GM23338 (cell line): ENCODE measurements around the gene CAMKV. TPM values are rescaled to one million over a fixed set of nuclear protein-coding genes. Genes with fewer than 3 reads are reported as not detected.

Experiments
- ATAC-seq: fragments of 200-7000 bp; cut with Tn5 transposase; 3 replicates; pipeline ENCODE4 v1.9.1; 2020
- DNase-seq: peaks from one replicate; pipeline ENCODE4 v3.0.0-alpha.2; 2015; ENCODE audit warnings: low spot score
- H2AFZ ChIP-seq: fragments of 200-600 bp; sonication (generic); 2 replicates; pipeline ENCODE4 v1.8.0; 2016; ENCODE audit warnings: antibody characterized with exemption, mild to moderate bottlenecking, moderate library complexity
- H3F3A ChIP-seq: fragments of 200-600 bp; sonication (generic); replicated peaks from 2 replicates; pipeline ENCODE4 v1.8.0; 2017; ENCODE audit warnings: antibody characterized with exemption, mixed run types, low read depth
- H3K27ac ChIP-seq: fragments of 200-600 bp; sonication (generic); 2 replicates; pipeline ENCODE4 v1.6.1; 2016; ENCODE audit warnings: low read depth
- H3K27me3 ChIP-seq: fragments of 200-600 bp; sonication (generic); 2 replicates; pipeline ENCODE4 v1.8.0; 2016; ENCODE audit warnings: mild to moderate bottlenecking, mixed run types, moderate library complexity; ENCODE audit not compliant: insufficient read depth
- H3K36me3 ChIP-seq: fragments of 200-600 bp; sonication (generic); 2 replicates; pipeline ENCODE4 v1.8.0; 2016; ENCODE audit warnings: mild to moderate bottlenecking; ENCODE audit not compliant: insufficient read depth
- H3K4me1 ChIP-seq: fragments of 200-600 bp; sonication (generic); 2 replicates; pipeline ENCODE4 v1.8.0; 2016; ENCODE audit warnings: mild to moderate bottlenecking, moderate library complexity; ENCODE audit not compliant: insufficient read depth
- H3K4me2 ChIP-seq: fragments of 200-600 bp; sonication (generic); 2 replicates; pipeline ENCODE4 v1.7.1; 2017; ENCODE audit warnings: mixed run types
- H3K4me3 ChIP-seq: fragments of 200-600 bp; sonication (generic); 2 replicates; pipeline ENCODE4 v1.6.1; 2016; ENCODE audit warnings: mixed run types
- H3K79me2 ChIP-seq: fragments of 200-600 bp; sonication (generic); replicated peaks from 2 replicates; pipeline ENCODE4 v1.8.0; 2017; ENCODE audit warnings: mild to moderate bottlenecking; ENCODE audit not compliant: insufficient read depth
- H3K9me2 ChIP-seq: fragments of 200-600 bp; sonication (generic); 2 replicates; pipeline ENCODE4 v1.8.0; 2017; ENCODE audit not compliant: insufficient read depth
- H4K20me1 ChIP-seq: fragments of 200-600 bp; sonication (generic); replicated peaks from 2 replicates; pipeline ENCODE4 v1.8.0; 2017; ENCODE audit warnings: mild to moderate bottlenecking; ENCODE audit not compliant: insufficient read depth
- H3K27ac Mint-ChIP-seq: 2 replicates; pipeline ENCODE4 v1.8.0; 2020; ENCODE audit warnings: inconsistent platforms, mild to moderate bottlenecking, moderate library complexity, mixed read lengths
- H3K27me3 Mint-ChIP-seq: 3 replicates; pipeline ENCODE4 v1.8.0; 2022; ENCODE audit warnings: low read depth, mild to moderate bottlenecking, moderate library complexity, mixed read lengths, inconsistent platforms; ENCODE audit not compliant: insufficient read depth, poor library complexity
- H3K36me3 Mint-ChIP-seq: 3 replicates; pipeline ENCODE4 v1.8.0; 2021; ENCODE audit warnings: low read depth, mild to moderate bottlenecking, inconsistent platforms, moderate library complexity, mixed read lengths
- H3K4me1 Mint-ChIP-seq: 3 replicates; pipeline ENCODE4 v1.8.0; 2020; ENCODE audit warnings: mild to moderate bottlenecking, inconsistent platforms, mixed read lengths
- H3K4me3 Mint-ChIP-seq: 3 replicates; pipeline ENCODE4 v1.8.0; 2021; ENCODE audit warnings: moderate library complexity, mild to moderate bottlenecking, inconsistent platforms, mixed read lengths
- H3K9me3 Mint-ChIP-seq: 3 replicates; pipeline ENCODE4 v1.8.0; 2020; ENCODE audit warnings: moderate library complexity, mild to moderate bottlenecking, inconsistent platforms, mixed read lengths
- CREB1 ChIP-seq: fragments of 250-450 bp; sonication (Bioruptor Pico); IDR thresholded peaks from 2 replicates; pipeline ENCODE4 v1.5.0; 2020; ENCODE audit warnings: low read depth, mild to moderate bottlenecking, moderate library complexity
- CTCF ChIP-seq, 2 experiments: fragments of 200-600 bp in 1 of 2; sonication (generic) in 1 of 2; conservative IDR thresholded peaks; 2 replicates each; pipeline versions ENCODE4 v1.5.1 to v1.6.1; 2016 to 2017; ENCODE audit warnings: antibody characterized with exemption in 2 of 2, low read depth in 2 of 2, mild to moderate bottlenecking in 2 of 2, moderate library complexity in 1 of 2
- EZH2 ChIP-seq: fragments of 200-600 bp; sonication (generic); IDR thresholded peaks from one replicate; pipeline ENCODE4 v1.8.0; 2017; ENCODE audit warnings: antibody characterized with exemption, mild to moderate bottlenecking, low read depth; ENCODE audit not compliant: unreplicated experiment
- EZH2phosphoT487 ChIP-seq: fragments of 200-600 bp; sonication (generic); IDR thresholded peaks from one replicate; pipeline ENCODE4 v1.8.1; 2018; ENCODE audit warnings: antibody characterized with exemption; ENCODE audit not compliant: unreplicated experiment
- STAT1 ChIP-seq: IDR thresholded peaks from one replicate; pipeline ENCODE4 v1.6.1; 2016; ENCODE audit warnings: antibody characterized with exemption; ENCODE audit not compliant: unreplicated experiment
- ZNF114 ChIP-seq: fragments of 250-450 bp; sonication (Bioruptor Pico); IDR thresholded peaks from 2 replicates; pipeline ENCODE4 v1.5.0; 2020; ENCODE audit warnings: mild to moderate bottlenecking, moderate library complexity
- polyA plus RNA-seq: library from polyadenylated mRNA; unstranded; fragments of >200 nt; fragmentation: Nextera tagmentation; extraction: Ambion mirVana; gene quantifications from 2 replicates; pipeline ENCODE4 v1.2.1, GENCODE V29; 2016
- total RNA-seq: library from RNA; depleted of rRNA; stranded (reverse); fragments of >200 nt; shearing (Covaris generic); gene quantifications from 2 replicates; pipeline ENCODE4 v1.2.3, GENCODE V29; 2014
- TF ChIP-seq, protein P1 (sequence below): IDR thresholded peaks from one replicate; pipeline ENCODE4 v1.6.1; 2018; ENCODE audit warnings: antibody characterized with exemption; ENCODE audit not compliant: unreplicated experiment
- TF ChIP-seq, protein P2 (sequence below): fragments of 250-450 bp; sonication (Bioruptor Pico); IDR thresholded peaks from 2 replicates; pipeline ENCODE4 v1.5.0; 2020; ENCODE audit warnings: mild to moderate bottlenecking, moderate library complexity

The CAMKV gene
- total and polyA plus RNA-seq, 2 experiments from 2014 or later, result 38.3 to 80.1 TPM

GRCh38 chr3:49886922-49887265, 17.2 kb upstream of the CAMKV start (continued):
- TF ChIP-seq, protein P1, sequence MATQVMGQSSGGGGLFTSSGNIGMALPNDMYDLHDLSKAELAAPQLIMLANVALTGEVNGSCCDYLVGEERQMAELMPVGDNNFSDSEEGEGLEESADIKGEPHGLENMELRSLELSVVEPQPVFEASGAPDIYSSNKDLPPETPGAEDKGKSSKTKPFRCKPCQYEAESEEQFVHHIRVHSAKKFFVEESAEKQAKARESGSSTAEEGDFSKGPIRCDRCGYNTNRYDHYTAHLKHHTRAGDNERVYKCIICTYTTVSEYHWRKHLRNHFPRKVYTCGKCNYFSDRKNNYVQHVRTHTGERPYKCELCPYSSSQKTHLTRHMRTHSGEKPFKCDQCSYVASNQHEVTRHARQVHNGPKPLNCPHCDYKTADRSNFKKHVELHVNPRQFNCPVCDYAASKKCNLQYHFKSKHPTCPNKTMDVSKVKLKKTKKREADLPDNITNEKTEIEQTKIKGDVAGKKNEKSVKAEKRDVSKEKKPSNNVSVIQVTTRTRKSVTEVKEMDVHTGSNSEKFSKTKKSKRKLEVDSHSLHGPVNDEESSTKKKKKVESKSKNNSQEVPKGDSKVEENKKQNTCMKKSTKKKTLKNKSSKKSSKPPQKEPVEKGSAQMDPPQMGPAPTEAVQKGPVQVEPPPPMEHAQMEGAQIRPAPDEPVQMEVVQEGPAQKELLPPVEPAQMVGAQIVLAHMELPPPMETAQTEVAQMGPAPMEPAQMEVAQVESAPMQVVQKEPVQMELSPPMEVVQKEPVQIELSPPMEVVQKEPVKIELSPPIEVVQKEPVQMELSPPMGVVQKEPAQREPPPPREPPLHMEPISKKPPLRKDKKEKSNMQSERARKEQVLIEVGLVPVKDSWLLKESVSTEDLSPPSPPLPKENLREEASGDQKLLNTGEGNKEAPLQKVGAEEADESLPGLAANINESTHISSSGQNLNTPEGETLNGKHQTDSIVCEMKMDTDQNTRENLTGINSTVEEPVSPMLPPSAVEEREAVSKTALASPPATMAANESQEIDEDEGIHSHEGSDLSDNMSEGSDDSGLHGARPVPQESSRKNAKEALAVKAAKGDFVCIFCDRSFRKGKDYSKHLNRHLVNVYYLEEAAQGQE, result no peak
- no peak for TF ChIP-seq EZH2phosphoT487
- no peak for TF ChIP-seq ZNF114 (CRISPR knock-in tag)
- no peak for TF ChIP-seq EZH2
- TF ChIP-seq CREB1 (CRISPR knock-in tag), result no peak

DNA sequence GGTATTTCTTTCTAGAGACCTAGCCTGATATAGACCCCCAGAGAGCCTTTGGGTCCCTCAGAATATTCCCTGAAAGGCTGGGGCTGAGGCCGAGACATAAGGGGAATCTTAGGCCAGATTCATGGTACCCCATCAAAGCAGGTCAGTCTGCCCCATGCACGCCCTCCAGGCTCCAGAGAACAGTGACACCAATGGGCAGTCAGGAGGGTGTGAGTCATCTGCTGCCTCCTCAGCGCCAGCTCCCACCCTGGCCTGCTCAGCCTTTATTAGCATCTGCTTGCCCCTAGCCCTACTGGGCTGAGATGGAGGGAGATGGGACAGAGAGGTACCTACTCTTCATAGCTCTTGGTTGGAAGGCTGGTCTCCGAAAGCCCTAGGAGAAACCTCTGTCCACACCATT, 14.3 kb upstream of the CAMKV start:
- Histone ChIP-seq H3K9me2 (no peaks in the 10 kb centered on the region), H3K36me3 (no peaks in the 10 kb centered on the region), H3K79me2 (no peaks in the 10 kb centered on the region), H3F3A (0 out of 2 replicates have a peak, but pooled peaks cover 4% of the 10 kb centered on the region), H4K20me1 (no peaks in the 10 kb centered on the region), H2AFZ (no peak overlapping the region), H3K4me3 (no peak overlapping the region), H3K4me2 (no peak overlapping the region), H3K4me1 (peaks cover 23% of the 10 kb centered on the region), H3K27me3 (no peaks in the 10 kb centered on the region), H3K27ac (no peak overlapping the region)
- DNase-seq (no peak), ATAC-seq (no peak)
- H3K36me3 Mint-ChIP-seq, result no peaks in the 10 kb centered on the region
- peaks cover 27% of the 10 kb centered on the region for H3K4me1 Mint-ChIP-seq
- H3K27me3 Mint-ChIP-seq, result peaks cover 17% of the 10 kb centered on the region
- H3K27ac Mint-ChIP-seq, result no peak overlapping the region
- no peak overlapping the region for H3K4me3 Mint-ChIP-seq
- H3K9me3 Mint-ChIP-seq, result no peaks in the 10 kb centered on the region; the same call in 2 of the 3 replicates
- TF ChIP-seq, protein P1, result no peak
- TF ChIP-seq STAT1, result no peak
- no peak for TF ChIP-seq CREB1 (CRISPR knock-in tag)
- TF ChIP-seq, protein P2, sequence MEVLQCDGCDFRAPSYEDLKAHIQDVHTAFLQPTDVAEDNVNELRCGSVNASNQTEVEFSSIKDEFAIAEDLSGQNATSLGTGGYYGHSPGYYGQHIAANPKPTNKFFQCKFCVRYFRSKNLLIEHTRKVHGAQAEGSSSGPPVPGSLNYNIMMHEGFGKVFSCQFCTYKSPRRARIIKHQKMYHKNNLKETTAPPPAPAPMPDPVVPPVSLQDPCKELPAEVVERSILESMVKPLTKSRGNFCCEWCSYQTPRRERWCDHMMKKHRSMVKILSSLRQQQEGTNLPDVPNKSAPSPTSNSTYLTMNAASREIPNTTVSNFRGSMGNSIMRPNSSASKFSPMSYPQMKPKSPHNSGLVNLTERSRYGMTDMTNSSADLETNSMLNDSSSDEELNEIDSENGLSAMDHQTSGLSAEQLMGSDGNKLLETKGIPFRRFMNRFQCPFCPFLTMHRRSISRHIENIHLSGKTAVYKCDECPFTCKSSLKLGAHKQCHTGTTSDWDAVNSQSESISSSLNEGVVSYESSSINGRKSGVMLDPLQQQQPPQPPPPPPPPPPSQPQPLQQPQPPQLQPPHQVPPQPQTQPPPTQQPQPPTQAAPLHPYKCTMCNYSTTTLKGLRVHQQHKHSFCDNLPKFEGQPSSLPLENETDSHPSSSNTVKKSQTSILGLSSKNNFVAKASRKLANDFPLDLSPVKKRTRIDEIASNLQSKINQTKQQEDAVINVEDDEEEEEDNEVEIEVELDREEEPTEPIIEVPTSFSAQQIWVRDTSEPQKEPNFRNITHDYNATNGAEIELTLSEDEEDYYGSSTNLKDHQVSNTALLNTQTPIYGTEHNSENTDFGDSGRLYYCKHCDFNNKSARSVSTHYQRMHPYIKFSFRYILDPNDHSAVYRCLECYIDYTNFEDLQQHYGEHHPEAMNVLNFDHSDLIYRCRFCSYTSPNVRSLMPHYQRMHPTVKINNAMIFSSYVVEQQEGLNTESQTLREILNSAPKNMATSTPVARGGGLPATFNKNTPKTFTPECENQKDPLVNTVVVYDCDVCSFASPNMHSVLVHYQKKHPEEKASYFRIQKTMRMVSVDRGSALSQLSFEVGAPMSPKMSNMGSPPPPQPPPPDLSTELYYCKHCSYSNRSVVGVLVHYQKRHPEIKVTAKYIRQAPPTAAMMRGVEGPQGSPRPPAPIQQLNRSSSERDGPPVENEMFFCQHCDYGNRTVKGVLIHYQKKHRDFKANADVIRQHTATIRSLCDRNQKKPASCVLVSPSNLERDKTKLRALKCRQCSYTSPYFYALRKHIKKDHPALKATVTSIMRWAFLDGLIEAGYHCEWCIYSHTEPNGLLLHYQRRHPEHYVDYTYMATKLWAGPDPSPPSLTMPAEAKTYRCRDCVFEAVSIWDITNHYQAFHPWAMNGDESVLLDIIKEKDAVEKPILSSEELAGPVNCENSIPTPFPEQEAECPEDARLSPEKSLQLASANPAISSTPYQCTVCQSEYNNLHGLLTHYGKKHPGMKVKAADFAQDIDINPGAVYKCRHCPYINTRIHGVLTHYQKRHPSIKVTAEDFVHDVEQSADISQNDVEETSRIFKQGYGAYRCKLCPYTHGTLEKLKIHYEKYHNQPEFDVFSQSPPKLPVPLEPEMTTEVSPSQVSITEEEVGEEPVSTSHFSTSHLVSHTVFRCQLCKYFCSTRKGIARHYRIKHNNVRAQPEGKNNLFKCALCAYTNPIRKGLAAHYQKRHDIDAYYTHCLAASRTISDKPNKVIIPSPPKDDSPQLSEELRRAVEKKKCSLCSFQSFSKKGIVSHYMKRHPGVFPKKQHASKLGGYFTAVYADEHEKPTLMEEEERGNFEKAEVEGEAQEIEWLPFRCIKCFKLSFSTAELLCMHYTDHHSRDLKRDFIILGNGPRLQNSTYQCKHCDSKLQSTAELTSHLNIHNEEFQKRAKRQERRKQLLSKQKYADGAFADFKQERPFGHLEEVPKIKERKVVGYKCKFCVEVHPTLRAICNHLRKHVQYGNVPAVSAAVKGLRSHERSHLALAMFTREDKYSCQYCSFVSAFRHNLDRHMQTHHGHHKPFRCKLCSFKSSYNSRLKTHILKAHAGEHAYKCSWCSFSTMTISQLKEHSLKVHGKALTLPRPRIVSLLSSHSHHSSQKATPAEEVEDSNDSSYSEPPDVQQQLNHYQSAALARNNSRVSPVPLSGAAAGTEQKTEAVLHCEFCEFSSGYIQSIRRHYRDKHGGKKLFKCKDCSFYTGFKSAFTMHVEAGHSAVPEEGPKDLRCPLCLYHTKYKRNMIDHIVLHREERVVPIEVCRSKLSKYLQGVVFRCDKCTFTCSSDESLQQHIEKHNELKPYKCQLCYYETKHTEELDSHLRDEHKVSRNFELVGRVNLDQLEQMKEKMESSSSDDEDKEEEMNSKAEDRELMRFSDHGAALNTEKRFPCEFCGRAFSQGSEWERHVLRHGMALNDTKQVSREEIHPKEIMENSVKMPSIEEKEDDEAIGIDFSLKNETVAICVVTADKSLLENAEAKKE (CRISPR knock-in tag), result no peak
- no peak for TF ChIP-seq CTCF (conservative IDR thresholded peaks at IDR 0.05; ENCODE audit: low read depth in 2 of 2)
- TF ChIP-seq ZNF114 (CRISPR knock-in tag), result no peak
